Measurements from ENCODE around the gene TSKS. TPM values are rescaled to one million over a fixed set of nuclear protein-coding genes. Genes with fewer than 3 reads are reported as not detected.

Gene TSKS
- total RNA-seq, 1 experiment from 2014 or later = not detected

DNA sequence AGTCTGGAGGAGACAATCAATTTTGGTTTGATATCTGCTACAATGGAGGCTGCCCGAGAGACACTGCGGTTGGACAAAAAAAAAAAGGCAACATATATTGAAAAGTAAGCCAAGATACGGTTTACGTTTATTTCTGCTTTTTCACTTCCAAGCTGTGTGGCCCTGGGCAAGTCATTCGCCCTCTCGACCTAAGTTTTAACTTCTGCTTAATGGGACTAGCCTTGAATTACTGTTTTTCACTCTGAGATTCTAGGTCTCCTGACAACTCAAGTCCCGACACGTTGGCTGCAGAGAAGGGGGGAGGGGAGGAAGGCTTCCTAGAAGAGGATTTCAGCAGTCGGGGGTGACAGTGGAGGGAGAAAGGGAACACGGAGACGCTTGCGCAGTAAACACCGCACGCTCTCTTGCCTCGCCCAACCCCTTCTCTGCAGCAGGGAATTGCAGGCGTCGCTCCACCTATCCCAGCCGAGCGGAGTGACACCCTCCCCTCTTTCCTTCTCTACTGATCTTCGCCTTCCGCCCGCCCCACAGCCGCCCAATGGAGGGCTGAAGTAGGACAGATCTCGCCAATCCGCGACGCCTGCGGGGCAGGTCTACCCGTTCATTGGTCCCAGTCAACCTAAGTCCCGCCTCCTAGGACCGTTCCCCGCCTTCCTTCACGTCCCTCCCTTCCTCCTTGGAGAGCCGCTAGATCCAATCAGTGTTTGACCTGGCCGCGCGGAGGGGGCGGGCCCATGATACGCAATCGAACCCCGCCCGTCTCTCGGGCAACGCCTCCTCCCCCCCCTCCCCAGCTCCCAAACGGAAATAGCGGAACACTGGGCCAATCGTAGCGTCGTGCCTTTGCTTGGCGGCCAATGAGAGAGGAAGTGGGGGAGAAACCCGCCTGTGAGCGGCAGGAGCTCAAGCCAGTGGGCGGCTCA lies 3.2 kb upstream of the TSKS start:
- CTCF ChIA-PET = interaction anchor here (0.5 to 1.1 kb wide), 7 partner anchors 8 to 155 kb away, joined by 3 to 6 read pairs (median 4); partner anchors contain the start of gene RRAS
- intact Hi-C loops (cut with micrococcal nuclease; ENCODE audit: unreplicated experiment) = no loop called here
- TF ChIP-seq, protein P1, sequence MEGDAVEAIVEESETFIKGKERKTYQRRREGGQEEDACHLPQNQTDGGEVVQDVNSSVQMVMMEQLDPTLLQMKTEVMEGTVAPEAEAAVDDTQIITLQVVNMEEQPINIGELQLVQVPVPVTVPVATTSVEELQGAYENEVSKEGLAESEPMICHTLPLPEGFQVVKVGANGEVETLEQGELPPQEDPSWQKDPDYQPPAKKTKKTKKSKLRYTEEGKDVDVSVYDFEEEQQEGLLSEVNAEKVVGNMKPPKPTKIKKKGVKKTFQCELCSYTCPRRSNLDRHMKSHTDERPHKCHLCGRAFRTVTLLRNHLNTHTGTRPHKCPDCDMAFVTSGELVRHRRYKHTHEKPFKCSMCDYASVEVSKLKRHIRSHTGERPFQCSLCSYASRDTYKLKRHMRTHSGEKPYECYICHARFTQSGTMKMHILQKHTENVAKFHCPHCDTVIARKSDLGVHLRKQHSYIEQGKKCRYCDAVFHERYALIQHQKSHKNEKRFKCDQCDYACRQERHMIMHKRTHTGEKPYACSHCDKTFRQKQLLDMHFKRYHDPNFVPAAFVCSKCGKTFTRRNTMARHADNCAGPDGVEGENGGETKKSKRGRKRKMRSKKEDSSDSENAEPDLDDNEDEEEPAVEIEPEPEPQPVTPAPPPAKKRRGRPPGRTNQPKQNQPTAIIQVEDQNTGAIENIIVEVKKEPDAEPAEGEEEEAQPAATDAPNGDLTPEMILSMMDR (IDR thresholded peaks at IDR 0.05; ENCODE audit: unreplicated experiment) = no peak
- peak; percentile 99 for DNase-seq
- H3K27ac Mint-ChIP-seq (ENCODE audit: unreplicated experiment) = peak overlapping the region; percentile 90
- peaks cover 24% of the 10 kb centered on the region for H3K4me1 Mint-ChIP-seq (ENCODE audit: low read depth, unreplicated experiment)
- H3K4me3 Mint-ChIP-seq (ENCODE audit: low read depth, unreplicated experiment) = peak overlapping the region; percentile 79
- BruUV-seq (replicated peaks) = TSS peak; percentile 97
- H3K9me3 Mint-ChIP-seq (ENCODE audit: low read depth, unreplicated experiment) = no peaks in the 10 kb centered on the region
- peaks cover 27% of the 10 kb centered on the region for H3K36me3 Mint-ChIP-seq (ENCODE audit: insufficient read depth, unreplicated experiment)
- no peaks in the 10 kb centered on the region for H3K27me3 Mint-ChIP-seq (ENCODE audit: unreplicated experiment)

DNA sequence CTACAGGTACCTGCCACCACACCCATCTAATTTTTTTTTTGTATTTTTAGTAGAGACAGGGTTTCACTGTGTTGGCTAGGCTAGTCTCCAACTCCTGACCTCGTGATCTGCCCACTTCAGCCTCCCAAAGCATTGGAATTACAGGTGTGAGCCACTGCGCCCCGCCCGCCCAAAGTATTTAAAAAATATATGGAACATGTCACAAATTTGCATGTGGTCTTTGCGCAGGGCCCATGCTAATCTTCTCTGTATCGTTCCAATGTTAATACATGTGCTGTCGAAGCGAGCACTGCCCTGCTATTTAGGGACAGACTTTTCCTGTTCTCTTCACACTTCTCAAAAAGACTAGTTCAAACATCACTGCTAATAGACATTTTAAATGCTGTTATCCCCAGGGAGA lies 1.2 kb upstream of the TSKS start:
- Mint-ChIP-seq H3K27ac (ENCODE audit: unreplicated experiment) (no peak overlapping the region), H3K4me1 (ENCODE audit: low read depth, unreplicated experiment) (peaks cover 21% of the 10 kb centered on the region), H3K36me3 (ENCODE audit: insufficient read depth, unreplicated experiment) (peaks cover 22% of the 10 kb centered on the region), H3K4me3 (ENCODE audit: low read depth, unreplicated experiment) (no peak overlapping the region), H3K9me3 (ENCODE audit: low read depth, unreplicated experiment) (no peaks in the 10 kb centered on the region), H3K27me3 (ENCODE audit: unreplicated experiment) (no peaks in the 10 kb centered on the region)
- TF ChIP-seq, protein P1 (IDR thresholded peaks at IDR 0.05; ENCODE audit: unreplicated experiment) = no peak
- intact Hi-C loops (cut with micrococcal nuclease; ENCODE audit: unreplicated experiment) = no loop called here
- no TSS peak for BruUV-seq (replicated peaks)
- DNase-seq = no peak
- CTCF ChIA-PET = interaction anchor here (0.7 kb wide), 1 partner anchor 51 kb away, joined by 3 read pairs; no protein-coding TSS in a partner anchor

DNA sequence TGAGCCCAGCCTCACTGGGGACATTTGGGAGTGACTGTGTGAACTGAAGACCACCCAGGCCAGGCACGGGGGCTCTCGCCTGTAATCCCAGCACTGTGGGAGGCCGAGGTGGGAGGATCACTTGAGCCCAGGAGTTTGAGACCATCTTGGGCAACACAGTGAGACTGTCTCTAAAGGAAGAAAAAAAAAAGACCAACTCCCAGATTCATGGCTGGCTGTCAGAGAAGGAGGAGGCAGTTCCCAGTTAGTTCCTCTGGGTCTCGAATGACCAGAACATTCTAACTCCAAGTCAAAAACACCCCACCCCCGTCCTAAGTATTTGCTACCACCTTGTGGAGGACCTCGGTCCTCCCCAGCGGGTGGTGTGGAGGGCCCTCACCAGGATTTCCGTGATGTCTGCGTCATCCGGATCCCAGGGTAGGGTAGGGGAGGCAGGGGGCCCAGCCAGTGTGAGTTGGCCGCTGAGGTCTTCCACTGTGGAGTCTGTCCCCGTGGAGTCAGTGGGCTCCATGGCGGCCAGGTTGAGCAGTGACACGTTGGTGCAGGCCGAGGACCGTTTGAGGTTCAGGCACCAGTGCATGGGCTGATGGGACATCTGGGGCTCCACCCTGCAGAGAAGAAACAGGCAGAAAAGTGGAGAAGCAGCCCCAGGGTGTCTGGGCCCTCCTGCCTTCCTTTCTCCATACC lies 1.3 kb downstream of the TSKS start:
- intact Hi-C loops (cut with micrococcal nuclease; ENCODE audit: unreplicated experiment) = no loop called here
- no peak for DNase-seq
- TF ChIP-seq, protein P1 (IDR thresholded peaks at IDR 0.05; ENCODE audit: unreplicated experiment) = no peak
- Mint-ChIP-seq H3K27ac (ENCODE audit: unreplicated experiment) (no peak overlapping the region), H3K36me3 (ENCODE audit: insufficient read depth, unreplicated experiment) (peaks cover 9% of the 10 kb centered on the region), H3K27me3 (ENCODE audit: unreplicated experiment) (peaks cover 18% of the 10 kb centered on the region), H3K9me3 (ENCODE audit: low read depth, unreplicated experiment) (no peaks in the 10 kb centered on the region), H3K4me3 (ENCODE audit: low read depth, unreplicated experiment) (no peak overlapping the region), H3K4me1 (ENCODE audit: low read depth, unreplicated experiment) (no peaks in the 10 kb centered on the region)
- CTCF ChIA-PET = no interaction called here
- no TSS peak for BruUV-seq (replicated peaks)

DNA sequence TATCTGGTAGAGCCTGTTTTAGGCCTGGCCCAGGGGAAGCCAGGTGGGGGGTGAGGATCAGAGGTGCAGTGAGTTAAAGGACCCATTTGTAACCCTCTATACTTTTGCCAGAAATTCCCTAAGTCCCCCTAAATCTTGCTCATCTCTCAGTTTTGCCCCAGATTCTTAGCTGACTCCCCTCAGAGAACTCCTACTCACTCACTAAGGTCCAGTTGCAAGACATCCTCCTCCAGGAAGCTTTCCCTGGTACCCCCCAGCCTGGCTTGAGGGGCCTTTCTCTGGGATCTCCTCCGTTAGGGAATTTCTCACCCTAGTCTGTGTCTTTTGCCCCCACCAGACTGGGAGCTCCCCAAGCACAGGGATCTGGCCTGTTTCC lies 1.9 kb downstream of the TSKS start:
- Mint-ChIP-seq H3K36me3 (ENCODE audit: insufficient read depth, unreplicated experiment) (peaks cover 4% of the 10 kb centered on the region), H3K4me1 (ENCODE audit: low read depth, unreplicated experiment) (no peaks in the 10 kb centered on the region), H3K27ac (ENCODE audit: unreplicated experiment) (no peak overlapping the region), H3K27me3 (ENCODE audit: unreplicated experiment) (peaks cover 18% of the 10 kb centered on the region), H3K4me3 (ENCODE audit: low read depth, unreplicated experiment) (no peak overlapping the region), H3K9me3 (ENCODE audit: low read depth, unreplicated experiment) (no peaks in the 10 kb centered on the region)
- no peak for DNase-seq
- no TSS peak for BruUV-seq (replicated peaks)
- TF ChIP-seq, protein P1 (IDR thresholded peaks at IDR 0.05; ENCODE audit: unreplicated experiment) = no peak
- intact Hi-C loops (cut with micrococcal nuclease; ENCODE audit: unreplicated experiment) = no loop called here
- CTCF ChIA-PET = no interaction called here

Measured in Calu3 (cell line).